Measurements from ENCODE around the gene ACSF2.

ACSF2 gene

DNA sequence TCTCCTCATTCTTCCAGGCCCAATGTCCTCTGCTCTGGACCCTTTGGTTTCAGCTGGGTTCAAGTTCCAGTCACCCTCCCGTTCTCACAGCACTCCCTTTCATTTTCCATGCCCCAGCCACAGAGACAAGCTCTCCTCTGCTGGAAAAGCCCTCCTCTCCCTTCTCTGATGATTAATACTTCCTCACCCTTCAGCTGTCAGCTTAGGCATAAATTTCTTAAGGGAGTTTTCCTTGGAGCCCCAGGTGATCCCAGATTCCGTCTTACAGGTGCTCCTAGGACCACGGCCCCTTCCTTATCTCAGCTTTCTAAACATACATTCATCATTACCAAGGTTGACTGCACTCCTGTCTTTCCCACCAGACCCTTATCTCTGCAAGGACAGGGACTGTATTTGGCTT lies 32.3 kb downstream of the ACSF2 start:
- DNase-seq (ENCODE audit: low spot score) = no peak
- in situ Hi-C loops (cut with MboI; ENCODE audit: low pct_unique_long_range_greater_than_20kb, low sequenced_read_pairs, unreplicated experiment) = no loop called here
- no peak for TF ChIP-seq CTCF (IDR thresholded peaks at IDR 0.05; ENCODE audit: extremely low read depth, insufficient read depth, missing control alignments)

DNA sequence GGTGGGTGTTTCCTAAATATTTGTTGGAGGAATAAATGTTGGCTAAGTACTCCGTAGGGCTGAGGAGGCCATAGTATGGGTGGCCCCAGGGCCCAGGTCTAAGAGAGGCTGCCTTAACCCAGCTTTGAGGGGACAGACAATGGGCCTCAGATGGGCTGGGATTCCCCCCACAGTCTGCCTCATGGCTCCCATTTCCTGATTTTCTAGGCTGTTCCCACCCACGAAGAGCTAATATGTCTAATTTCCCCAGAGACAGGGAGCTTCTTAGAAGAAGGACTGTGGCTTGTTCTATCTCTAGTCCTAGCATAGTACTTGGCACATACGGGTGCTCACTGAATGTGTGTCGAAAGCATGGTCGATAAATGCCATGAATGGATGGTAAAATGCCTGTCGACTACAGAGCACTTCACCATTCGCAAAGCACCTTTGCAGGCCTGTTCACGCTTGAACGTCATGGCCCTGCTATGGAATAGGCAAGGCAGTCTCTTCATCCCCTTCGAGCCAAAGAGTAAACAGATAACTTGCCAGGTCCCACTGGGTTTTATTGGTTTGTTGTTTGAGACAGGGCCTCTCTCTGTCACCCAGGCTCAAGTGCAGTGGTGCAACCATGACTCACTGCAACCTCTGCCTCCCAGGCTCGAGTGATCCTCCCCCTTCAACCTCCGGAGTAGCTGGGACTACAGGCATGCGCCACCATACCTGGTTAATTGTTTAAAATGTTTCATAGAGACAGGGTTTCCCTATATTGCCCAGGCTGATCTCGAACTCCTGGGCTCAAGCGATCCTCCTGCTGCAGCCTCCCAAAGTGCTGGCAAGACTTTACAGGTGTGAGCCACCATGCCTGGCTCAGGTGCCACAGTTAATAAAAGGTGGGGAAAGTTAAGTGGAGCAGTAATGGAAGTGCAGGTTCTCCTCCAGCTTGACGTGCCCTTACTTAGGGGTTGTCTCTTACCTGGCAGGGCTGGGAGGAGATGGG lies 33.0 kb downstream of the ACSF2 start:
- no peak for DNase-seq (ENCODE audit: low spot score)
- in situ Hi-C loops (cut with MboI; ENCODE audit: low pct_unique_long_range_greater_than_20kb, low sequenced_read_pairs, unreplicated experiment) = no loop called here
- TF ChIP-seq CTCF (IDR thresholded peaks at IDR 0.05; ENCODE audit: extremely low read depth, insufficient read depth, missing control alignments) = no peak

GRCh38 chr17:50459756-50460155 lies 33.7 kb downstream of the ACSF2 start:
- in situ Hi-C loops (cut with MboI; ENCODE audit: low pct_unique_long_range_greater_than_20kb, low sequenced_read_pairs, unreplicated experiment) = loop anchor here (10.0 kb wide), 1 partner anchor 55 kb away; no protein-coding TSS in a partner anchor

GRCh38 chr17:50460831-50461526 lies 35.0 kb downstream of the ACSF2 start:
- TF ChIP-seq CTCF (IDR thresholded peaks at IDR 0.05; ENCODE audit: extremely low read depth, insufficient read depth, missing control alignments) = no peak
- no peak for DNase-seq (ENCODE audit: low spot score)
- in situ Hi-C loops (cut with MboI; ENCODE audit: low pct_unique_long_range_greater_than_20kb, low sequenced_read_pairs, unreplicated experiment) = loop anchor here (10.0 kb wide), 1 partner anchor 56 kb away; no protein-coding TSS in a partner anchor

More at GRCh38 chr17:50459756-50460155, 33.7 kb downstream of the ACSF2 start:
- DNase-seq (ENCODE audit: low spot score) = no peak
- TF ChIP-seq CTCF (IDR thresholded peaks at IDR 0.05; ENCODE audit: extremely low read depth, insufficient read depth, missing control alignments) = no peak

GRCh38 chr17:50461550-50462132 lies 35.6 kb downstream of the ACSF2 start:
- in situ Hi-C loops (cut with MboI; ENCODE audit: low pct_unique_long_range_greater_than_20kb, low sequenced_read_pairs, unreplicated experiment) = loop anchor here (10.0 kb wide), 1 partner anchor 57 kb away; no protein-coding TSS in a partner anchor
- no peak for DNase-seq (ENCODE audit: low spot score)
- no peak for TF ChIP-seq CTCF (IDR thresholded peaks at IDR 0.05; ENCODE audit: extremely low read depth, insufficient read depth, missing control alignments)

DNA sequence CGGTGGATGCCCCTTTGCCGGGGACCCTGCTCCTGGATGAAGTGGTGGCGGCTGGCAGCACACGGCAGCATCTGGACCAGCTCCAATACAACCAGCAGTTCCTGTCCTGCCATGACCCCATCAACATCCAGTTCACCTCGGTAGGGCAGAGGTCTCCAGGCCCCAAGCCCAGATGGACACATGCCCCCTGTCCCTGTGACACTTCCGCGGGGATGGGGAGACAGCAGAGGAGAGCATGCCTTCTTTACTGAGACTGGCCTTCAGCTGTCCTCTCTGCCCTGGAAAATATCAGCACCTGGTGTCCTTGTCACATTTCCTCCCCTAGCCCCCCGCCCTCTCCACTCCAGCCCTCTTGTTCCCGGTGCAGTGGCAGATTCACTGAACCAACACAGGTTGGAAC lies 36.4 kb downstream of the ACSF2 start:
- no peak for DNase-seq (ENCODE audit: low spot score)
- in situ Hi-C loops (cut with MboI; ENCODE audit: low pct_unique_long_range_greater_than_20kb, low sequenced_read_pairs, unreplicated experiment) = loop anchor here (10.0 kb wide), 1 partner anchor 58 kb away; no protein-coding TSS in a partner anchor
- no peak for TF ChIP-seq CTCF (IDR thresholded peaks at IDR 0.05; ENCODE audit: extremely low read depth, insufficient read depth, missing control alignments)
